GM11168 (cell line): Measurements from ENCODE around the gene STXBP4.

Experiments
- in situ Hi-C: fragments of 300-500 bp; cut with MboI; formaldehyde crosslinking; loops from one replicate; pipeline ENCODE4 v1.12.0; 2022; ENCODE audit warnings: low sequenced_read_pairs; ENCODE audit not compliant: unreplicated experiment

The STXBP4 gene, protein sequence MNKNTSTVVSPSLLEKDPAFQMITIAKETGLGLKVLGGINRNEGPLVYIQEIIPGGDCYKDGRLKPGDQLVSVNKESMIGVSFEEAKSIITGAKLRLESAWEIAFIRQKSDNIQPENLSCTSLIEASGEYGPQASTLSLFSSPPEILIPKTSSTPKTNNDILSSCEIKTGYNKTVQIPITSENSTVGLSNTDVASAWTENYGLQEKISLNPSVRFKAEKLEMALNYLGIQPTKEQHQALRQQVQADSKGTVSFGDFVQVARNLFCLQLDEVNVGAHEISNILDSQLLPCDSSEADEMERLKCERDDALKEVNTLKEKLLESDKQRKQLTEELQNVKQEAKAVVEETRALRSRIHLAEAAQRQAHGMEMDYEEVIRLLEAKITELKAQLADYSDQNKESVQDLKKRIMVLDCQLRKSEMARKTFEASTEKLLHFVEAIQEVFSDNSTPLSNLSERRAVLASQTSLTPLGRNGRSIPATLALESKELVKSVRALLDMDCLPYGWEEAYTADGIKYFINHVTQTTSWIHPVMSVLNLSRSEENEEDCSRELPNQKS

DNA sequence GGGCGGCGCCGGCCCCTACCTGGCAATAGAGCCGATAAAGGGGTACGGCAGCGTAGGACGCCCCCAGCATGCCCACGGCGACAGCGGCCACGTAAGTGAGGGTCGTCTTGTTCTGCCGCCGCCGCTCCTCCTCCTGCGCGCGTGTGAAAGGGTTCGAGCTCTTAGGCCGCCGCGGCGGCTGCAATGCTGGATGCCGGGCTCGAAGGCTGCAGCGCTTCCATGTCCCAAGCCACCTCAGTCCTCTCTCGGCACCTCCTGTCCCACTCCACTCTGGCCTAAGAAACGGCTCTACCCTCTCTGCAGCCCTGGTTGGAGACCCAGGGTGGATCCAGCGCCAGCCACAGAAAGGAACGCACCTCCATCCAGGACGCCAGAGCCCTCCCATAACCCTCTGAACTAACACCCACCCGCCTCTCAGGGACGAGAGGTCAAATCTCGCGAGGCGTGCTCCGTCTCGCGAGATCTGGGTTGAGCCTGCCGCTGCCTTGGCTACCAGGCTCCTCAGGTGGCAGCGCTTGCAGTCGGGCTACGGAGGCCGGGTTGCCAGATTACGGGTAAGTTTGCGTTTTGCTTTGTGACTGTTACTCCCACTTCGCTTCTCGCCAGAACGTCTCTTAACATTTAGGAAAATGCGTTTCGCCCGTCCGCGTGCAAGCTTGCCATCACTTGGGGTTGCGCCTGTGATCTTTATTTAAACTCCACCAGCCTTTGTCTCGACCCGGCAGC, at the start of gene STXBP4, which contains the start of gene COX11:
STXBP4 (plus strand) TSS at position 504 of the 726 bp plus-strand sequence. CDS start 17,455 bp downstream, outside the sequence.
COX11 (minus strand) TSS at position 393 of the 726 bp plus-strand sequence; CDS start at position 385, 8 bp downstream.
- in situ Hi-C loops, result no loop called here

DNA sequence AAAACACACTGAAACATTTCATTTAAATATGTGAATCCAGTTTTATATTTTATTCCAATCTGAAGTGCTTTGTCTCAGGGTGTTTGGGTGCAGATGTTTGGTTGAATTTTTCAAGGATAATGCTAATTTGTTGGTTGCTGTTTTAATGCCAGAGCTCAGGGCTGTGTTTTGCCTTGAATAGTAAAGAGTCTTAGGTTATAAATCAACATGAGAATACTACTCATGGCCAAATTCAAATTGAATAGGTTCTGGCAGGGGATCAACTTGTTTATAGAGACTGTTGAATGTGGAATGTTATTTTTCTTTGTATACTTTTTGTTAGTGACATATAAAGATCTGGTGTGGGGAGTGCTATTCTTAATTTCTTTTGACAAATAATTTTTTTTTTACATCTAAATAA, 49.1 kb upstream of the STXBP4 start:
- in situ Hi-C loops, result no loop called here

DNA sequence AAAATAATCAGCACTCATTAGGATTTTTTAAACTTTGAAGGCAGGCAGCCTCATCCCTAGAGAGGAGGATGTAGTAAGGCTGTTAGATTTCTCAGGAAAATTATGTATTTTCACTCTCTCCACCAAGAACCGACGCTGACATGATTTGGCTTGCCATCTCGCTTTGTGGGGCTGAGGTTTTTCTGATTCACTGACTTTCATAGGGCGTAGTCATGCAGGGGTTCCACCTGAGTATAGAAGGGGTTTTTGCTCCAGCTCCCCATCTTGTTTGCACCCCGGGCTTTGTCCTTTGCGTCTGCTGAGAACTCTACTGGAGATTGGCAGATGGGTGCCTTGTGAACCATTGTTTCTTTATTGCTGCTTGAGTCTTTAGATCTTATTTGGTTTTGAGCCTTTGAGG, 47.7 kb upstream of the STXBP4 start:
- in situ Hi-C loops, result no loop called here

DNA sequence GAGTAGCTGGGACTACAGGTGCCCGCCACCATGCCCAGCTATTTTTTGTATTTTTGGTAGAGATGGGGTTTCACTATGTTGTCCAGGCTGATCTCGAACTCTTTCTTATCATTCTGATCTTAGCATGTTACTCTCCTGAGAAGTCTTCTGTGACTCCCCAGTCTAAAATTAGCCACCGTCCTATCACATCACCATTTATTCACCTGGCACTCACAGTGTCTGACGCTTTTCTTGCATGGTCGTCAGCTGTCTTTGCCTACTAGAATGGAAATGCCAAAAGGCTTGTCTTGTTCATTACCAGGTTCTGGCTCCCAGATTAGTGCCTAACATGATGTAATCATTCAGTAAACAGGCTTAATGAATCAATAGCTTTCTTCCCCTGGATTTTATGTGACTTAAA, 44.2 kb upstream of the STXBP4 start:
- in situ Hi-C loops, result no loop called here

DNA sequence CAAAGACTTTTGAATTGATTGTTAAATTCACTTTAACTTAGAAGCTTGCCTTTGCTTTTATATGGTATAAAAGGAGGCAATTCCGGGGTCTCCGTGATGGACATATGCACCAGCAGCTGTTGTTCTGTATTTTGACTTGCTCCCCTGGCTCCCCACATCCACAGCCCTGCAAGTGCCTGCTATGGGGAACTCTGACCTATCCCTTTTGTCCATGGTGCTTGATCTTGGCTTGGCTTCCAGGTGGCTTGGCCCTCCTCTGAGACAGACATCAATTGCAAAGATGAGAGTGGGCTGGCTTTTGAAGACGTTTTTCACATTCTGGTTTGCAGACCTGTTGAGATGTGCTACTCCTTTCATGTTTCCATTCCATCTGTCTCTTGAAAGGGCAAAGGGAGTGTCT, 41.0 kb upstream of the STXBP4 start:
- in situ Hi-C loops, result no loop called here

DNA sequence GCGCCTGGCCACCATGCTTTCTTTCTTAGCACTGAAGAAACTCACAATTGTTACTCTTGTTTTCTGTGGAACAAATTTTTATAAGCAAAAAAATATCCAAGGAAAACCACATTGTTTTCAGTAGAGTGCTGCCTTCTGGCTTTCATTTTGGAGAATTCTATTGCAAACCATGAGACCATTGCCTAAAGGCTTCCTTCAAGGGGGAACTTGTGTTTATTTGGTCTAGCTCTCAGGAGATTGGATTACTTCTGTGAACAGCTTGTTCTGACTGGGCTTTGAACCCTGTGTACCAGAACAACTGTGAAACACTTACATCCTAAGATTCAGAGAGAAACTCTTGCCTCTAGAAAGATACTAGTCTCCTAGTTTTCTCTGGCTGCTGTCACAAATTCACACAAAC, 35.9 kb upstream of the STXBP4 start:
- in situ Hi-C loops, result no loop called here

DNA sequence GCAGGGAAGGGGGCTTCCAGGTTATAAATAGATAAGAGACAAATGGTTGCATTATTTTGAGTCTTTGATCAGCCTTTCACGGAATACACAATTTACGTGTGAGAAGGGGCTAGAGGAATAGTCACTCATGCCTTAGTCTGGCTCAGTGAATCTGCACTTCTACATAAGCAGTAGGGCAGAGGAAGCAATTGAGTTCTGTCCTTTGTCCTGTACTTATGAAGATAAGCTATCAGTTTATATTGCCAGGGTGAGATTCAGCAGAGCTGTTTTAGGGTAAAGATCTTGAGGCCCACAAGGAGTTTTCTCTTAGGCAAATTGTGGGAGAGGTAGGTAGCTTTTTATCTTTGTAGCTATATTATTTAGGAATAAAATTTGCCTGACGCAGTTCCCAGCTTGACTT, 34.6 kb upstream of the STXBP4 start:
- in situ Hi-C loops, result no loop called here

DNA sequence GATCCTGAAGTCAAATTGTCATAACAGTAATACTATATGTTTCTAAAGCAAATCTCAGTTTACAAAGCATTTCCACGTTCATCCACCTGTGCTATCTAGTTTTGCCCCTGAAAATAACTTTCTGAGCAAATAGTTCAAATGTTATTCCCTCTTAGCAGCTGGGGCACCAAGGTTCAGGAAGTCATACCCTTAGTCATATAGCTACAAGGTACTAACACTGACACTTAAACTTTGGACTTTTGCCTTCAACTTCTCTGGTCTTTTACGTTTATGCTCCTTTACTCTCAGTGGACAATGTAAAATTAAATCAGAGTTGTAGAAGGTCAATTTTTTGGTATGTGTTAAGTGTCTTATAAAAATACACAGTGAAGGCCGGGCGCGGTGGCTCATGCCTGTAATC, 33.1 kb upstream of the STXBP4 start:
- in situ Hi-C loops, result no loop called here

DNA sequence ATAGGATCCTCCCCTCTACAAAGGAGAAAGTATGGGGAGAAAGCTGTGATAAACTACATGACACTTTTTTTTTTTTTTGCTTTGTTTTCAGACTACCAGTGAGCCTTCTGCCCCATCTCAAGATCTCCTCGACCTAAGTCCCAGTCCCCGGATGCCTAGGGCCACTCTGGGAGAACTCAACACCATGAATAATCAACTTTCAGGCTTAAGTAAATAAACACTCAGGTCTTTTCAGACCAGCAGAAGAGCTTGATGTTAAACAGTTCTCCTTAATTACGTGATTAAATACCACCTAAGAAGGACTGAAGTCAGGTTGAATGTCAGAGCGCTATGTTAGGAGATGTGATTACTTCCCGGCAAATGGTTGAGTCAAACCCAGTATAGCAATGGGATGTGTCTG, 31.5 kb upstream of the STXBP4 start:
- in situ Hi-C loops, result no loop called here

DNA sequence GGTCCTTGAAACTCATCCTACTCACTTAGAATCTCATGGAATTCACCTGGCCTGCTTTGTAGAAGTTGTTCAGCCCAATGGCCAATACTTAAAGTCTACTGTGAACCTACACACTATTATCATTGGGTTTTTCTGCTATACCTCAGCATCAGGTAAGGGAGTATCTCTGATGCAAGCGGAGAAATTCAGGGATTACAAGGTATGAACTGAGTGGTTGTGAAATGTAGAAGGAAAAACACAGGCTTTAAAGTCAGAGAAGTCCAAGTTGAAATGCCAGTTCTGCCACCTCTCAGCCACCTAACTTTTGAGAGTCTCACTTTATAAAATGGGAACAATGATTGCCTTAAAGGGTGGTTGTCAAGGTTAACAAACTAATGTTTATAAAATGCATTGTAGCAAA, 31.1 kb upstream of the STXBP4 start:
- in situ Hi-C loops, result no loop called here

DNA sequence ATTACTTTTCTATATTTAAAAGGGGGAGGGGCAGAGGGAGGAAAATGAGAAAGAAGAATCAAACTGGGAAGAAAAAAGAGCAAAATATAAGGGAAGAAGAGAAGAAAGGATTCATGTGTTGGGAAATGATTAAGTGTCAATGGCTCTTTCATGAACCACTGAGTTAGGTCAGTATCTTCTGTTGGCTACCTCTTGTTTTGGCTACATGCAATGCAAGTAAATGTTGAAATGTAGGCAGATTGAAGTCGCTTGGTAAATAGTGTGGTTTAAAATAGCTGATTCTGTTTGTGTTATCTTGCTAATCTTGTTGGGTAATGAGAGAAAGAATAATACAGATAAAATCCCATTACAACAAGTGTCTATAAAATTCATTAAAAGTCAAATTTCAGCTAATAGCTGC, 27.3 kb upstream of the STXBP4 start:
- in situ Hi-C loops, result no loop called here

DNA sequence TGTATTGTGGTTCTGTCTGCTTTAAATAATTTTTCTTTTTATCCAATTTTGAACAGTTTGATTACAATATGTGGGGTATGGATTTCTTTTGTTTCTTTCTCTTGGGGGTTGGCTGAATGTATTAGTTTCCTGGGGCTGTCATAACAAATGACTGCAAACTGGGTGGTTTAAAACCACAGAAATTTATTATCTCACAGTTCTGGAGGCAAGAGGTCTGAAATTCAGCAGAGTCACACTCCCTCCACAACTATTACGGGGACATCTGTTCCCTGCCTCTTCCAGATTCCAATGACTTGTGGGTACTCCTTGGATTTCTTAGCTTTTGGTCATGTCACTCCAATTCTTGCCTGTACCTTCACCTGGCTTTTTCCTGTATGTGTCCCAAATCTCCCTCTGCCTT, 23.8 kb upstream of the STXBP4 start:
- in situ Hi-C loops, result no loop called here

DNA sequence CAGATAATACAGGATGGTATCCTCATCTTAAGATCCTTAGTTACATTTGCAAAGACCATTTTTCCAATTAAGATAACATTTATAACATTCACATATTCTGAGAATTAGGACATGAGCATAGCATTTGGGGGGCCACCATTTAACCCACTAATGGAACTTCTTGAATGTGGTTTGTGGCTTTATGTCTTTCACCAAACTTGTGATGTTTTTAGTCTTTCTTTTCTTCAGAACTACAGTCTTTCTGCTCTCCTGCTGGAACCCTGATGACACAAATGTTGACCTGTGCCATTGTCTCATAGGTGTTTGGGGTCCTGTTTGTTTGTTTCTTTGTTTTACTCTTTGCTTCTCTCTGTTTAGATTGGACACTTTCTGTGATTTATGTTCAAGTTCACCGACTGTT, 23.3 kb upstream of the STXBP4 start:
- in situ Hi-C loops, result no loop called here

DNA sequence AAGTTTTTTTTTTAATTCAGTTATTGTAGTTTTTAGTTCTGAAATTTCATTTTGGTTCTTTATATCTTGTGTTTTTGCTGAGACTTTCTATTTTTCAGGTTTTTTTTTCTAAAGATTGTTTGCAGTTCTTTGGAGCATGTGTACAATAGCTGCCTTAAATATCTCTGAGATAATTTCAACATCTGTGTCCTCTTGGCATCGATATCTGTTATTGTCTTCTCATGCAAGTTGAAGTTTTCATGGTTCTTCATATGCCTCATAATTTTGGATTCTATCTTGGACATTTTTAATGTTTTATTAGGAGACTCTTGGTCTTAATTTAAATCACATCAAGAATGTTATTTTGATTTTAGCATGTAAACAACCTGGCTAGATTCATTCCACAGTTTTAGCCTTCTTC, 22.9 kb upstream of the STXBP4 start:
- in situ Hi-C loops, result no loop called here

DNA sequence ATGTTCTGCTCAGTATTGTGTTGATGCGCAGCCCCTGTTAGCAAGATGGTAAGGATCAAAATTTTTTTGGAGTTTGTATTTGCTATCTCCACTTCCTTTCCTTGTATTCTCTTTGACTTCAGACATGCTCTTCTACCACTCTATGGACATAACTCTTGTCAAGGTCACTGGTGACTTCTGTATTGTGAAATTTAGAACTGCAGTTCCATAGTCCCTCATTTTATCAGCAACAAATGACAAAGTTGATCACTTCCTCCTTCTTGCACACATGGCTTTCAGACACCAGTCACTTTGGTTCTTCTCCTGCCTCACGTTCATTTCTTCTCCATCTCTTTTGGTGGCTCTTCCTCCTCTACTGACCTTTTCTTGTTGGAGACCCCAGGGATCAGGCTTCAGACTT, 21.2 kb upstream of the STXBP4 start:
- in situ Hi-C loops, result no loop called here

DNA sequence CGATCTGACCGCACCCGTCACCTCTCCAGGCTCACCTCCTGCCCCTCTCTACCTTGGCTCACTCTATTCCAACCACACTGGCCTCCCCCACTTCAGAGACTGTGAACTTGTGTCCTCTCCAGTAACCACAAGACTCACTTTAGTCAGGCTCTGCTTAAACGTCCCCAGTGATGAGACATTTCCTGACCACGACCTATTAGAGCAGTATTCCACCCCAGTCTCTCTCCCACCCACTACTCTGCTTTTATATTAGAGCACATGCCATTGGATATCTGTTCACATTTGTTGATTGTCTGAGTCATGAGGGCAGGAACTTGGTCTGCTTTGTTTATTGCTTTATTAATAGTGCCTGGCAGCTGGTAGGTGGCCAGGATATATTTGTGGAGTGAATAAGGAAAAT, 20.2 kb upstream of the STXBP4 start:
- in situ Hi-C loops, result no loop called here

DNA sequence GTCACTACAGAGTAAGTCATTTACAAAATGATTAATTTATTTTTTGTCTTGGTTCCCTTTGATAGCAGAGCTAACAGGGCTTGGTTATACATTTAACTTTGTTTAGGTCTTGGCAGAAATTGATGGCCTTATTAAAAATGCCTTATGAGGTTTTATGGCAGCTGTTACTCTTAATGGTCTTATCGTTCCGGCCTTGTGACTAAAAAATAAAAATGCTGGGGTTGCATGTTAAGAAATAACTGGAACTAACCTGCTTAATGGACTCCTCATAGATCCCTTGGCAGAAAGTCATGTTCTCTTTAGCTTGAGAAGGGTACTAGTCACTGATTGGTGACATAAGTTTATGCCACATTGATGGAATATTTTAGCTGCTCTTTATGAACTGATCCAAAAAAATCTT, 18.4 kb upstream of the STXBP4 start:
- in situ Hi-C loops, result no loop called here

DNA sequence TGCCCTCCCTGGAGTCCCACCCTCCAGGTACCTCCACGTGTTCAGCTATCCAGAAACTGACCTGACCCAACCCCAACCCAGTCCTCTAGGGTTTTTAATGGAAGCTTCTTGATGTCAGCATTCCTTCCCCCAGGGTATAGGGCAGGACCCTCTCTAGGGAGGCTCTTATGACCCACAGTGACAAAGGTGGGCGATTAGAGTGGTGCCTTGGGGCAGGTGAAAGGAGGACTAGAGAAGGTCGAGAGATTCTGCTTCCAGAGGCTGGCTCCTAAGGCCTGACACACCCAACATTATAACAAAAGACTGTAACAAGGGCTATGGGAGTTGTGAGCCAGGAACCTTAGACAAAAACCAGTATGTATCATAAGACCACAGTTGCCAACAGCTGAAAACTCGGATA, 17.3 kb upstream of the STXBP4 start:
- in situ Hi-C loops, result no loop called here

DNA sequence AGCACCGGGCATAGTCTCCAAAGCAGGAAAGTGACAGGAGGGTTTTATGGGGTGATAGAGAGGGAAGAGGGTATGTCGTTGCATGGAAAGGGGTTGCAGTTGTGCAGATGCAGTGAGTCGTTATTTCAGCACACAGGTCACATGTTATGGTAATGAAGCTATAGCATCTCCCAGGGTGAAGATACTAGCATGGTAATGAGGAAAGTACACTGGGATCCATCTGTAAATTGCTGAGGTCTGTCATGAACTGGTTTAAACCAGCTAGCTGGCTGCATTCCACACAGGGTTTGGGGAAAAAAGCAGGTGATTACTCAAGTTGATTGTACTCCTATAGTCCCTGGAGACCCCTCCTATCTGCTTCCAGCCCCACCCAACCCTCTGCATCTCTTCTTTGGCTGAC, 11.8 kb upstream of the STXBP4 start:
- in situ Hi-C loops, result no loop called here

DNA sequence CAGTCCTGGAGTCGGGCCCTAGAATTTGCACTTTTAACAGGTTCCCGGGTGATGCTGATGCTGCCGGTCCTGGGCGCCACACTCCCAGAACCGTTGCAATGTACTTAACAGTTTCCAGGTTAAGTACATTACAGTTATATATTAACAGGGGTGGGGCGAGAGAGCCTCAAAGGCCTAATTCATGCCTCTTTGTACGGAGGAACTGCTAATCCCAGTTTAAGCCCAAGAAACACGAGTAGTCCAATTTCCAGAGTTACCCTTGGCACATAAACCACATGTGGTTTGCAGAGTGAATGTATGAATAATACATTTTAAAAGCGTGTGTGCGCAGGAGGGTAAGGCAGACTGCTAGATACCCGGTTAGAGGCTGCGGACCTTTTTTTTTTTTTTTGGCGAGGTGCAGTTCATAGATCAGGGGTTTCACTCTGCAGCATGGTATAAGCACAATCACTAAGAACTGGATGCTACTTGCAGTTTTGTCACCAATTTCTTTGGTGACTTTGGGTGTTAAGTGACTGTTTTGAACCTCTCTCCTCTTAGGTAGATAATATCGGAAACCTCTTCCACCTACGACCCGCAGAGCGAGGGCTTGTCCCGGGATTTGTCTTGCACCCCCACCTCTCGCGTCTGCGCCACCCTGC, 824 bp upstream of the STXBP4 start:
- in situ Hi-C loops, result no loop called here

DNA sequence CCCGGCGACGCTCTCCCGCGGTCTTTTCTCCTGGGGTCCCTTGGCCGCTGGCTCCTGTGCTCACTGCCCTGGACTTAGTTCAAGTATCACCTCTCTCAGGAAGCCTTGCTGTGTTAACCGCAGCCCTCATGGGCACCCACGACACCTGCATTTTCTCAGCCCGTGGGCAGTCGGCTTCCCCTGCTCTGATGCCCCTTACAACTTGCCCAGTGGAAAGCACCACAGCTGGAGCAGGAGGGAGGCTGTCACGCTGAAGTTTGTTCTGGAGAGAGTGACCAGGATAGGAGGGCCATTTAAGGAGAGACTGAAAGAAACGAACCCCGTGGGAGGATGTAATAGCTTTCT, 395 bp downstream of the STXBP4 start:
- in situ Hi-C loops, result no loop called here
